Measurements from ENCODE around the gene PARD3. TPM values are rescaled to one million over a fixed set of nuclear protein-coding genes. Genes with fewer than 3 reads are reported as not detected.
"Not testable (repeated sequence)": the region's sequence is repeated elsewhere in the genome, so short reads cannot be mapped to it uniquely, and the experiment has no call there.

PARD3 gene
- total RNA-seq, 2 donors from 2014 or later, result 36.1 to 48.5 TPM

DNA sequence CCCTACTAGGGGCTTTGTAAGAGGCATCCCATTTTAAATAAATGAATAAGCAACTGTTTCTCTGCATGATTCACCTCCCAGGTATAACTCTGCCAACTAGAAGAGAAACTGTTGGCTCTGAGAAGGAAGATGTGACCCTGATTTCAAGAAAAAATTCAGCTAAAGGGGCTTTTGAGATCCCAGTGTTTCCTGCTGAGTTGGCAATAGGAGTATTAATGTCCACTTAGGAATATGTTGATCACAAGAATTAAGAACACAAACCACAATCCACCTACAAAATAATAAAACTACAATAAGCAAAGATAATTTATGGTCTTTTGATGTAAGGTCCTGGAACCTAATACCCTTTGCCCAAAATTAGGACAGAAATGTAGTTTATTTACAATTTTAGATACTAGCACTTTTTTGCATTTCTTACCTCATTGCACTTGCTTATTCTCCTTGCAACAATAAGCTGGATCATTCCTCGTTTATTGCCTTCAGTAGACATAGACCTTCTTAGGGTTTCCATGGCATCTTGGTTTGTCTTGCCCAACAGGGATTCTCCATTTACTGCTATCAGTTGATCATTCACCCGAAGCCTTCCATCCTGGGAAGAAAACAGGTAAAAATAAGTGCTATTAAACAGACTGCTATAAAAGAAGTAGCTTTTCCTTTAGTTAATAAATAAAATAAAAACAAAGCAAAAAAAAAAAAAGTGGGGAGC lies 456.2 kb downstream of the PARD3 start:
- ATAC-seq (no peak), DNase-seq (no peak)
- H3K4me3 ChIP-seq, result no peak overlapping the region
- TF ChIP-seq, protein P1, sequence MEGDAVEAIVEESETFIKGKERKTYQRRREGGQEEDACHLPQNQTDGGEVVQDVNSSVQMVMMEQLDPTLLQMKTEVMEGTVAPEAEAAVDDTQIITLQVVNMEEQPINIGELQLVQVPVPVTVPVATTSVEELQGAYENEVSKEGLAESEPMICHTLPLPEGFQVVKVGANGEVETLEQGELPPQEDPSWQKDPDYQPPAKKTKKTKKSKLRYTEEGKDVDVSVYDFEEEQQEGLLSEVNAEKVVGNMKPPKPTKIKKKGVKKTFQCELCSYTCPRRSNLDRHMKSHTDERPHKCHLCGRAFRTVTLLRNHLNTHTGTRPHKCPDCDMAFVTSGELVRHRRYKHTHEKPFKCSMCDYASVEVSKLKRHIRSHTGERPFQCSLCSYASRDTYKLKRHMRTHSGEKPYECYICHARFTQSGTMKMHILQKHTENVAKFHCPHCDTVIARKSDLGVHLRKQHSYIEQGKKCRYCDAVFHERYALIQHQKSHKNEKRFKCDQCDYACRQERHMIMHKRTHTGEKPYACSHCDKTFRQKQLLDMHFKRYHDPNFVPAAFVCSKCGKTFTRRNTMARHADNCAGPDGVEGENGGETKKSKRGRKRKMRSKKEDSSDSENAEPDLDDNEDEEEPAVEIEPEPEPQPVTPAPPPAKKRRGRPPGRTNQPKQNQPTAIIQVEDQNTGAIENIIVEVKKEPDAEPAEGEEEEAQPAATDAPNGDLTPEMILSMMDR (IDR thresholded peaks at IDR 0.05), result no peak
- TF ChIP-seq POLR2A (IDR thresholded peaks at IDR 0.05), result no peak
- WGBS, 2 donors, result 72 to 83% methylated on average over 2 of the region's 2 CpGs
- H3K9me3 ChIP-seq, result no peaks in the 10 kb centered on the region
- H3K27me3 ChIP-seq, result no peaks in the 10 kb centered on the region
- intact Hi-C loops (cut with DNase I), result no loop called here
- no peak overlapping the region for H3K27ac ChIP-seq
- H3K4me1 ChIP-seq, result no peaks in the 10 kb centered on the region
- H3K36me3 ChIP-seq (replicated peaks in 1 of 2; ENCODE audit: insufficient read depth in 1 of 2, low read depth in 2 of 2), result peaks cover 0 to 4% of the 10 kb centered on the region in 2 donors

GRCh38 chr10:34356463-34356862 lies 458.6 kb downstream of the PARD3 start:
- DNase-seq (no peak), ATAC-seq (no peak)
- no peaks in the 10 kb centered on the region for H3K4me1 ChIP-seq
- intact Hi-C loops (cut with DNase I), result no loop called here
- no peak overlapping the region for H3K4me3 ChIP-seq
- H3K27ac ChIP-seq, result no peak overlapping the region
- TF ChIP-seq, protein P1 (IDR thresholded peaks at IDR 0.05), result no peak
- no peak for TF ChIP-seq POLR2A (IDR thresholded peaks at IDR 0.05)
- H3K27me3 ChIP-seq, result no peaks in the 10 kb centered on the region
- H3K36me3 ChIP-seq (replicated peaks in 1 of 2; ENCODE audit: insufficient read depth in 1 of 2, low read depth in 2 of 2), result peaks cover 0 to 4% of the 10 kb centered on the region in 2 donors
- no peaks in the 10 kb centered on the region for H3K9me3 ChIP-seq

DNA sequence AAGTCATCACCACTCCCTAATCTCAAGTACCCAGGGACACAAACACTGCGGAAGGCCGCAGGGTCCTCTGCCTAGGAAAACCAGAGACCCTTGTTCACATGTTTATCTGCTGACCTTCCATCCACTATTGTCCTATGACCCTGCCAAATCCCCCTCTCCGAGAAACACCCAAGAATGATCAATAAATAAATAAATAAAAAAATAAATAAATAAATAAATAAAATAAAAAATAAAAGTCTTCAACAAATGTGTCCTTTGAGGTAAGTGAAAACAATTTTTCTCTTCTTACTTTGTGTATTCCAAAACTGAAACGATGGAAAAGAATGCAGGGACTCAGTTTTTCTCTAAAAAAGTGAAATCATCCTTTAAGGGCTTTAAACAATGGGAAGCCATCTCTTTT lies 461.6 kb downstream of the PARD3 start:
- H3K9me3 ChIP-seq; H3K4me1 ChIP-seq; ATAC-seq; DNase-seq; H3K27me3 ChIP-seq; H3K36me3 ChIP-seq (replicated peaks in 1 of 2; ENCODE audit: insufficient read depth in 1 of 2, low read depth in 2 of 2); intact Hi-C loops (cut with DNase I); H3K27ac ChIP-seq; H3K4me3 ChIP-seq: not testable (repeated sequence)
- 95 to 99% methylated on average over 4 of the region's 4 CpGs for WGBS, 2 donors

GRCh38 chr10:34352599-34353204 lies 462.4 kb downstream of the PARD3 start:
- whole genome bisulfite sequencing, 2 donors, result 95 to 98% methylated on average over 11 to 19 of the region's 45 CpGs
- DNase-seq; H3K4me1 ChIP-seq; ATAC-seq; H3K27ac ChIP-seq; intact Hi-C loops (cut with DNase I); H3K4me3 ChIP-seq; H3K9me3 ChIP-seq; H3K27me3 ChIP-seq; H3K36me3 ChIP-seq (replicated peaks in 1 of 2; ENCODE audit: insufficient read depth in 1 of 2, low read depth in 2 of 2): not testable (repeated sequence)

DNA sequence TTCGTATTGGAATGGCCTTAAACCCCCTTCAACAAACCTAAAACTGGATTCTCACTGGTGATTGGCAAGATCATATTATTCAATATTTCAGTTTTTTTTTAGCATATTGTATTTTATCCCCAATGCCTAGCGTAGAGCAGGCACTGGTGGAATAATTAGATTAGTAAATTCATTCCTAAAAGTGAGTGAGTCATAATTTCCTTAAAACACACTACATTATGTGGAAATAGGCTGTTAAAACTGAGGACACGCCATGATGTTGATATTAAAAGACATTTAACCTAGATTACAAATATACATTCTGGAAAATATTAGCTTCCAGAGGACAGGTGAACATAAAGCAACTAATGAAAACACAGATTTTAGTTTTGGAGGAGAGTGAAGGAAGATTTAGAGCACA lies 463.9 kb downstream of the PARD3 start:
- Histone ChIP-seq H3K4me3 (no peak overlapping the region), H3K9me3 (no peaks in the 10 kb centered on the region), H3K36me3 (replicated peaks in 1 of 2; ENCODE audit: insufficient read depth in 1 of 2, low read depth in 2 of 2) (no peaks in the 10 kb centered on the region), H3K27me3 (no peaks in the 10 kb centered on the region), H3K4me1 (no peaks in the 10 kb centered on the region), H3K27ac (no peak overlapping the region)
- no peak for DNase-seq
- 92 to 93% methylated on average over 3 of the region's 3 CpGs for WGBS, 2 donors
- no peak for ATAC-seq
- intact Hi-C loops (cut with DNase I), result no loop called here
- TF ChIP-seq, protein P1 (IDR thresholded peaks at IDR 0.05), result no peak
- no peak for TF ChIP-seq POLR2A (IDR thresholded peaks at IDR 0.05)
